Gastroesophageal sphincter (tissue), 4 donors: ENCODE measurements around the gene ZBTB24. TPM values are rescaled to one million over a fixed set of nuclear protein-coding genes. Genes with fewer than 3 reads are reported as not detected.

Source experiments
- ATAC-seq: fragments of 150-250 bp; one replicate; pipeline ENCODE4 v1.9.1; 2016; ENCODE audit warnings: mild to moderate bottlenecking, moderate library complexity
- H3K27ac ChIP-seq, 4 donors: fragments of 200-600 bp; sonication (generic) in 3 of 4; 1 replicate in 3 of 4; 2 replicates in 1 of 4; pipeline ENCODE4 v1.5.1; 2016 to 2019
- H3K27me3 ChIP-seq: fragments of 200-600 bp; sonication (generic); one replicate; pipeline ENCODE4 v1.5.1; 2019
- H3K36me3 ChIP-seq, 2 donors: fragments of 200-600 bp; sonication (generic); one replicate each; pipeline ENCODE4 v1.5.1; 2019; ENCODE audit warnings: control low read depth in 1 of 2
- H3K4me1 ChIP-seq, 3 donors: fragments of 200-600 bp; sonication (generic); 1 replicate in 2 of 3; 2 replicates in 1 of 3; pipeline ENCODE4 v1.5.1; 2016 to 2019; ENCODE audit warnings: control low read depth in 2 of 3
- H3K4me3 ChIP-seq, 2 donors: fragments of 200-600 bp; sonication (generic); one replicate each; pipeline ENCODE4 v1.5.1; 2019; ENCODE audit warnings: mild to moderate bottlenecking in 1 of 2, moderate library complexity in 1 of 2
- H3K9me3 ChIP-seq, 3 donors: fragments of 200-600 bp; sonication (generic); one replicate each; pipeline ENCODE4 v1.5.1; 2017 to 2019; ENCODE audit warnings: control low read depth in 2 of 3
- CTCF ChIP-seq, 4 experiments: fragments of 200-600 bp in 2 of 4; fragments of 450-650 bp in 2 of 4; sonication (generic) in 1 of 4; IDR thresholded peaks; one replicate each; pipeline ENCODE4 v1.5.1; 2017 to 2019; ENCODE audit warnings: antibody characterized with exemption in 4 of 4, mild to moderate bottlenecking in 2 of 4, moderate library complexity in 2 of 4
- EP300 ChIP-seq: sonication (generic); formaldehyde crosslinking; IDR thresholded peaks from one replicate; pipeline ENCODE4 v1.6.1; 2017; ENCODE audit warnings: antibody characterized with exemption, mild to moderate bottlenecking
- POLR2A ChIP-seq, 2 donors: fragments of 450-650 bp; IDR thresholded peaks; one replicate each; pipeline ENCODE4 v1.6.1; 2017; ENCODE audit warnings: antibody characterized with exemption in 2 of 2, mild to moderate bottlenecking in 2 of 2, moderate library complexity in 1 of 2
- POLR2AphosphoS5 ChIP-seq: sonication (generic); formaldehyde crosslinking; IDR thresholded peaks from one replicate; pipeline ENCODE4 v1.6.1; 2017; ENCODE audit warnings: antibody characterized with exemption
- WGBS, 2 donors: methylation state at CpG; one replicate each; pipeline ENCODE4 v1.1.5; 2018; ENCODE audit warnings: low coverage in 1 of 2; 5-methylcytosine and 5-hydroxymethylcytosine counted together
- total RNA-seq, 4 donors: library from RNA; depleted of rRNA; stranded (reverse); fragments of >200 nt; gene quantifications; one replicate each; pipeline ENCODE4 v1.1.0, GENCODE V29; 2016

ZBTB24 gene
- total RNA-seq, 4 donors from 2014 or later, result 6.2 to 8.9 (median 7.0) TPM

- Histone ChIP-seq H3K9me3 (peaks cover 0 to 6% (median 0%) of the 10 kb centered on the region in 3 donors), H3K36me3 (no peaks in the 10 kb centered on the region), H3K27me3 (no peaks in the 10 kb centered on the region), H3K27ac (no peak overlapping the region), H3K4me1 (no peaks in the 10 kb centered on the region), H3K4me3 (no peak overlapping the region)
- ATAC-seq, result no peak
- no peak for TF ChIP-seq POLR2AphosphoS5
- TF ChIP-seq POLR2A (IDR thresholded peaks at IDR 0.05), result no peak
- TF ChIP-seq EP300, result no peak
- no peak for TF ChIP-seq CTCF (IDR thresholded peaks at IDR 0.05)
- WGBS, 2 donors, result 73% methylated on average over 6 of the region's 6 CpGs
Measured at GRCh38 chr6:109515781-109516409, 32.9 kb upstream of the ZBTB24 start.

GRCh38 chr6:109514946-109515345, 31.9 kb upstream of the ZBTB24 start:
- Histone ChIP-seq H3K4me1 (no peaks in the 10 kb centered on the region), H3K27me3 (no peaks in the 10 kb centered on the region), H3K9me3 (peaks cover 0 to 5% (median 0%) of the 10 kb centered on the region in 3 donors), H3K4me3 (no peak overlapping the region), H3K27ac (no peak overlapping the region), H3K36me3 (no peaks in the 10 kb centered on the region)
- no peak for ATAC-seq
- TF ChIP-seq EP300 (no peak), POLR2AphosphoS5 (no peak), CTCF (IDR thresholded peaks at IDR 0.05) (no peak), POLR2A (IDR thresholded peaks at IDR 0.05) (no peak)
- WGBS, 2 donors, result 73 to 92% methylated on average over 2 to 3 of the region's 3 CpGs

- 56 to 75% methylated on average over 2 of the region's 2 CpGs for WGBS, 2 donors
- Histone ChIP-seq H3K27me3 (no peaks in the 10 kb centered on the region), H3K9me3 (no peaks in the 10 kb centered on the region), H3K27ac (no peak overlapping the region), H3K36me3 (no peaks in the 10 kb centered on the region), H3K4me3 (no peak overlapping the region), H3K4me1 (no peaks in the 10 kb centered on the region)
- TF ChIP-seq POLR2AphosphoS5, result no peak
- no peak for TF ChIP-seq EP300
- no peak for TF ChIP-seq POLR2A (IDR thresholded peaks at IDR 0.05)
- no peak for TF ChIP-seq CTCF (IDR thresholded peaks at IDR 0.05)
- no peak for ATAC-seq
Measured at GRCh38 chr6:109513571-109514071, 30.6 kb upstream of the ZBTB24 start.

- 61 to 69% methylated on average over 2 of the region's 2 CpGs for WGBS, 2 donors
- no peak for ATAC-seq
- TF ChIP-seq CTCF (IDR thresholded peaks at IDR 0.05) (no peak), EP300 (no peak)
Measured at GRCh38 chr6:109512271-109512817, 29.3 kb upstream of the ZBTB24 start.

GRCh38 chr6:109511832-109512231, 28.8 kb upstream of the ZBTB24 start:
- TF ChIP-seq POLR2A (IDR thresholded peaks at IDR 0.05) (no peak), POLR2AphosphoS5 (no peak), EP300 (no peak), CTCF (IDR thresholded peaks at IDR 0.05) (no peak)
- H3K27ac ChIP-seq, result no peak overlapping the region
- no peaks in the 10 kb centered on the region for H3K9me3 ChIP-seq
- no peak overlapping the region for H3K4me3 ChIP-seq
- H3K4me1 ChIP-seq, result no peaks in the 10 kb centered on the region
- 67% methylated on average over 1 of the region's 2 CpGs; no CpG with 5 or more reads in 1 of the 2 donors for WGBS, 2 donors
- ATAC-seq, result no peak
- H3K36me3 ChIP-seq, result no peaks in the 10 kb centered on the region
- no peaks in the 10 kb centered on the region for H3K27me3 ChIP-seq

More at GRCh38 chr6:109512271-109512817, 29.3 kb upstream of the ZBTB24 start:
- H3K9me3 ChIP-seq, result no peaks in the 10 kb centered on the region
- no peaks in the 10 kb centered on the region for H3K4me1 ChIP-seq
- no peaks in the 10 kb centered on the region for H3K27me3 ChIP-seq
- no peak overlapping the region for H3K27ac ChIP-seq
- no peak overlapping the region for H3K4me3 ChIP-seq
- no peaks in the 10 kb centered on the region for H3K36me3 ChIP-seq
